ENCODE results near the gene JOSD2.

DNA sequence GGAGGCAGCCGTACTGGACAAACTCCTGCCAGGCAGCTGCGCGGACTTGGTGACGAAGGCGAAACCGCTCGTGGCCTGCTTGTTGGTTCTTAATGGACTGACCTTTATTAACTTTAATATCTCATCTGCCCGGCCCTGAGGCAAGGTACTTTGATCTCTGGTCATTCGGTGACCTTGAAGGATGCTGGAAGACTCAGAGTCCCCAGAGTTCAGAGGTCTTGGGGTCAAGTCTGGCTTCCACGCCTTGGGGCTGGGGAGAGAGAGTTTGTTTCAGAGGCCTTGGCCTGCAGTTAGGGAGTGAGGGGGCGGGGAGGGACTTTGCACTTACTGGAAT is 44.3 kb downstream of the JOSD2 start:
- TF ChIP-seq, protein P1, sequence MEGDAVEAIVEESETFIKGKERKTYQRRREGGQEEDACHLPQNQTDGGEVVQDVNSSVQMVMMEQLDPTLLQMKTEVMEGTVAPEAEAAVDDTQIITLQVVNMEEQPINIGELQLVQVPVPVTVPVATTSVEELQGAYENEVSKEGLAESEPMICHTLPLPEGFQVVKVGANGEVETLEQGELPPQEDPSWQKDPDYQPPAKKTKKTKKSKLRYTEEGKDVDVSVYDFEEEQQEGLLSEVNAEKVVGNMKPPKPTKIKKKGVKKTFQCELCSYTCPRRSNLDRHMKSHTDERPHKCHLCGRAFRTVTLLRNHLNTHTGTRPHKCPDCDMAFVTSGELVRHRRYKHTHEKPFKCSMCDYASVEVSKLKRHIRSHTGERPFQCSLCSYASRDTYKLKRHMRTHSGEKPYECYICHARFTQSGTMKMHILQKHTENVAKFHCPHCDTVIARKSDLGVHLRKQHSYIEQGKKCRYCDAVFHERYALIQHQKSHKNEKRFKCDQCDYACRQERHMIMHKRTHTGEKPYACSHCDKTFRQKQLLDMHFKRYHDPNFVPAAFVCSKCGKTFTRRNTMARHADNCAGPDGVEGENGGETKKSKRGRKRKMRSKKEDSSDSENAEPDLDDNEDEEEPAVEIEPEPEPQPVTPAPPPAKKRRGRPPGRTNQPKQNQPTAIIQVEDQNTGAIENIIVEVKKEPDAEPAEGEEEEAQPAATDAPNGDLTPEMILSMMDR (conservative IDR thresholded peaks at IDR 0.05; ENCODE audit: low read depth, low read length), result no peak
- TF ChIP-seq POLR2A (IDR thresholded peaks at IDR 0.05; ENCODE audit: low read depth, low read length) (no peak), SMC3 (IDR thresholded peaks at IDR 0.05; ENCODE audit: low read depth, low read length) (no peak), RAD21 (IDR thresholded peaks at IDR 0.05; ENCODE audit: low read length) (no peak), MAZ (IDR thresholded peaks at IDR 0.05; ENCODE audit: borderline replicate concordance, low read depth, low read length) (no peak), RFX5 (IDR thresholded peaks at IDR 0.05; ENCODE audit: low read depth, low read length) (no peak), CEBPB (IDR thresholded peaks at IDR 0.05; ENCODE audit: low read depth, low read length) (no peak), MAFK (IDR thresholded peaks at IDR 0.05; ENCODE audit: low read depth, low read length) (no peak), MXI1 (IDR thresholded peaks at IDR 0.05; ENCODE audit: borderline replicate concordance, low read depth, low read length) (no peak)
- TF ChIP-seq, protein P2, sequence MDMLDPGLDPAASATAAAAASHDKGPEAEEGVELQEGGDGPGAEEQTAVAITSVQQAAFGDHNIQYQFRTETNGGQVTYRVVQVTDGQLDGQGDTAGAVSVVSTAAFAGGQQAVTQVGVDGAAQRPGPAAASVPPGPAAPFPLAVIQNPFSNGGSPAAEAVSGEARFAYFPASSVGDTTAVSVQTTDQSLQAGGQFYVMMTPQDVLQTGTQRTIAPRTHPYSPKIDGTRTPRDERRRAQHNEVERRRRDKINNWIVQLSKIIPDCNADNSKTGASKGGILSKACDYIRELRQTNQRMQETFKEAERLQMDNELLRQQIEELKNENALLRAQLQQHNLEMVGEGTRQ (IDR thresholded peaks at IDR 0.05; ENCODE audit: low read depth, low read length), result no peak
- TF ChIP-seq, protein P3, sequence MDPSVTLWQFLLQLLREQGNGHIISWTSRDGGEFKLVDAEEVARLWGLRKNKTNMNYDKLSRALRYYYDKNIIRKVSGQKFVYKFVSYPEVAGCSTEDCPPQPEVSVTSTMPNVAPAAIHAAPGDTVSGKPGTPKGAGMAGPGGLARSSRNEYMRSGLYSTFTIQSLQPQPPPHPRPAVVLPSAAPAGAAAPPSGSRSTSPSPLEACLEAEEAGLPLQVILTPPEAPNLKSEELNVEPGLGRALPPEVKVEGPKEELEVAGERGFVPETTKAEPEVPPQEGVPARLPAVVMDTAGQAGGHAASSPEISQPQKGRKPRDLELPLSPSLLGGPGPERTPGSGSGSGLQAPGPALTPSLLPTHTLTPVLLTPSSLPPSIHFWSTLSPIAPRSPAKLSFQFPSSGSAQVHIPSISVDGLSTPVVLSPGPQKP (IDR thresholded peaks at IDR 0.05; ENCODE audit: borderline replicate concordance, low read depth, low read length), result no peak

All from IMR-90 (cell line).